Sigmoid colon (tissue), 4 donors: ENCODE measurements around the gene OVOL2.
"Not testable (repeated sequence)": the region's sequence is repeated elsewhere in the genome, so short reads cannot be mapped to it uniquely, and the experiment has no call there.

Source experiments
- CTCF ChIP-seq, 4 experiments: fragments of 450-650 bp in 3 of 4; fragments of 200-600 bp in 1 of 4; IDR thresholded peaks; one replicate each; pipeline ENCODE4 v1.5.1; 2016 to 2019; ENCODE audit warnings: antibody characterized with exemption in 4 of 4, mild to moderate bottlenecking in 3 of 4, moderate library complexity in 2 of 4
- EP300 ChIP-seq, 4 donors: sonication (generic); formaldehyde crosslinking; IDR thresholded peaks; one replicate each; pipeline ENCODE4 v1.6.1; 2017; ENCODE audit warnings: antibody characterized with exemption in 4 of 4
- POLR2A ChIP-seq, 2 donors: fragments of 450-650 bp; IDR thresholded peaks; one replicate each; pipeline ENCODE4 v1.6.1; 2016; ENCODE audit warnings: antibody characterized with exemption in 2 of 2, mild to moderate bottlenecking in 2 of 2, moderate library complexity in 2 of 2
- POLR2AphosphoS5 ChIP-seq, 4 donors: sonication (generic); formaldehyde crosslinking; IDR thresholded peaks; one replicate each; pipeline ENCODE4 v1.6.1; 2017; ENCODE audit warnings: antibody characterized with exemption in 4 of 4

- TF ChIP-seq CTCF, POLR2A, POLR2AphosphoS5, EP300 (IDR thresholded peaks at IDR 0.05): not testable (repeated sequence)
These were observed 30.7 kb downstream of the OVOL2 start for GRCh38 chr20:18027011-18027410.
